H1 (cell line): ENCODE results near the gene CYLD. TPM values are rescaled to one million over a fixed set of nuclear protein-coding genes. Genes with fewer than 3 reads are reported as not detected.

ENCODE experiments used
- CEBPB ChIP-seq: IDR thresholded peaks from 2 replicates; pipeline ENCODE4 v1.6.1; 2012; ENCODE audit warnings: low read depth, low read length
- GABPA ChIP-seq: IDR thresholded peaks from 2 replicates; pipeline ENCODE4 v1.6.1; 2011; ENCODE audit warnings: mild to moderate bottlenecking, low read length, moderate library complexity, borderline replicate concordance; ENCODE audit not compliant: insufficient read depth
- MAFK ChIP-seq: IDR thresholded peaks from 2 replicates; pipeline ENCODE4 v1.6.1; 2012; ENCODE audit warnings: low read depth, mild to moderate bottlenecking, improper control_type of control experiment, low read length
- POU5F1 ChIP-seq: IDR thresholded peaks from 2 replicates; pipeline ENCODE4 v1.6.1; 2011; ENCODE audit warnings: low read depth, mild to moderate bottlenecking, low read length, moderate library complexity
- RFX5 ChIP-seq: IDR thresholded peaks from 2 replicates; pipeline ENCODE4 v1.6.1; 2011; ENCODE audit warnings: low read depth, low read length, improper control_type of control experiment, borderline replicate concordance
- SAP30 ChIP-seq: fragments of 300-600 bp; sonication (generic); IDR thresholded peaks from 2 replicates; pipeline ENCODE4 v1.7.1; 2012; ENCODE audit warnings: low read length, moderate library complexity, mild to moderate bottlenecking, inconsistent platforms; ENCODE audit not compliant: insufficient read depth, insufficient replicate concordance
- TAF1 ChIP-seq: IDR thresholded peaks from 2 replicates; pipeline ENCODE4 v1.6.1; 2011; ENCODE audit warnings: mild to moderate bottlenecking, low read depth, low read length
- polyA plus RNA-seq, 7 experiments: library from polyadenylated mRNA; depleted of rRNA in 3 of 7; stranded (reverse) in 5 of 7; unstranded in 2 of 7; fragments of >200 nt in 5 of 7; fragments of 200-250 nt in 2 of 7; gene quantifications; 1 replicate in 5 of 7; 2 replicates in 1 of 7; 4 replicates in 1 of 7; pipeline versions ENCODE4 v1.2.1 to v1.2.3, GENCODE V29; 2011 to 2013; ENCODE audit warnings: missing spikeins in 2 of 7, mixed read lengths in 2 of 7
- total RNA-seq: library from RNA; stranded (reverse); fragmentation: NEBNext Ultra II Directional; extraction: Animal tissue kit (Norgen Biotek cat#: 25700); gene quantifications from 2 replicates; pipeline ENCODE4 v1.2.1, GENCODE V29; 2021
- TF ChIP-seq, protein P1 (sequence below): fragments of 300-600 bp; sonication (generic); IDR thresholded peaks from 2 replicates; pipeline ENCODE4 v1.7.1; 2012; ENCODE audit warnings: low read length, moderate library complexity, mild to moderate bottlenecking, inconsistent platforms; ENCODE audit not compliant: insufficient replicate concordance
- TF ChIP-seq, protein P2 (sequence below), 3 experiments: IDR thresholded peaks; 1 replicate in 2 of 3; 2 replicates in 1 of 3; pipeline versions ENCODE4 v1.5.1 to v1.6.1; 2011; ENCODE audit warnings: low read length in 3 of 3, mild to moderate bottlenecking in 3 of 3, inconsistent platforms in 2 of 3, low read depth in 1 of 3, moderate library complexity in 1 of 3; ENCODE audit not compliant: insufficient read depth in 1 of 3; ENCODE audit errors: control extremely low read depth in 1 of 3

Gene CYLD
- total and polyA plus RNA-seq, 2 of the 8 experiments (the other 6 are each of a cell fraction or from before 2014, with no cell fraction given), result 3.7 to 18.8 TPM

DNA sequence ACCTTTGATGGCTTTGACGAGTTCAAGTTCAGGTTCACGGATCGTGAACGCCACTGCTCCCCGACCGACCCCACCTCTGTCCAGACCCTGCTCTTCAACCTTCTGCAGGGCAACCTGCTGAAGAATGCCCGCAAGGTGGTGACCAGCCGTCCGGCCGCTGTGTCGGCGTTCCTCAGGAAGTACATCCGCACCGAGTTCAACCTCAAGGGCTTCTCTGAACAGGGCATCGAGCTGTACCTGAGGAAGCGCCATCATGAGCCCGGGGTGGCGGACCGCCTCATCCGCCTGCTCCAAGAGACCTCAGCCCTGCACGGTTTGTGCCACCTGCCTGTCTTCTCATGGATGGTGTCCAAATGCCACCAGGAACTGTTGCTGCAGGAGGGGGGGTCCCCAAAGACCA is 30.8 kb upstream of the CYLD start (continued):
- TF ChIP-seq, protein P1, sequence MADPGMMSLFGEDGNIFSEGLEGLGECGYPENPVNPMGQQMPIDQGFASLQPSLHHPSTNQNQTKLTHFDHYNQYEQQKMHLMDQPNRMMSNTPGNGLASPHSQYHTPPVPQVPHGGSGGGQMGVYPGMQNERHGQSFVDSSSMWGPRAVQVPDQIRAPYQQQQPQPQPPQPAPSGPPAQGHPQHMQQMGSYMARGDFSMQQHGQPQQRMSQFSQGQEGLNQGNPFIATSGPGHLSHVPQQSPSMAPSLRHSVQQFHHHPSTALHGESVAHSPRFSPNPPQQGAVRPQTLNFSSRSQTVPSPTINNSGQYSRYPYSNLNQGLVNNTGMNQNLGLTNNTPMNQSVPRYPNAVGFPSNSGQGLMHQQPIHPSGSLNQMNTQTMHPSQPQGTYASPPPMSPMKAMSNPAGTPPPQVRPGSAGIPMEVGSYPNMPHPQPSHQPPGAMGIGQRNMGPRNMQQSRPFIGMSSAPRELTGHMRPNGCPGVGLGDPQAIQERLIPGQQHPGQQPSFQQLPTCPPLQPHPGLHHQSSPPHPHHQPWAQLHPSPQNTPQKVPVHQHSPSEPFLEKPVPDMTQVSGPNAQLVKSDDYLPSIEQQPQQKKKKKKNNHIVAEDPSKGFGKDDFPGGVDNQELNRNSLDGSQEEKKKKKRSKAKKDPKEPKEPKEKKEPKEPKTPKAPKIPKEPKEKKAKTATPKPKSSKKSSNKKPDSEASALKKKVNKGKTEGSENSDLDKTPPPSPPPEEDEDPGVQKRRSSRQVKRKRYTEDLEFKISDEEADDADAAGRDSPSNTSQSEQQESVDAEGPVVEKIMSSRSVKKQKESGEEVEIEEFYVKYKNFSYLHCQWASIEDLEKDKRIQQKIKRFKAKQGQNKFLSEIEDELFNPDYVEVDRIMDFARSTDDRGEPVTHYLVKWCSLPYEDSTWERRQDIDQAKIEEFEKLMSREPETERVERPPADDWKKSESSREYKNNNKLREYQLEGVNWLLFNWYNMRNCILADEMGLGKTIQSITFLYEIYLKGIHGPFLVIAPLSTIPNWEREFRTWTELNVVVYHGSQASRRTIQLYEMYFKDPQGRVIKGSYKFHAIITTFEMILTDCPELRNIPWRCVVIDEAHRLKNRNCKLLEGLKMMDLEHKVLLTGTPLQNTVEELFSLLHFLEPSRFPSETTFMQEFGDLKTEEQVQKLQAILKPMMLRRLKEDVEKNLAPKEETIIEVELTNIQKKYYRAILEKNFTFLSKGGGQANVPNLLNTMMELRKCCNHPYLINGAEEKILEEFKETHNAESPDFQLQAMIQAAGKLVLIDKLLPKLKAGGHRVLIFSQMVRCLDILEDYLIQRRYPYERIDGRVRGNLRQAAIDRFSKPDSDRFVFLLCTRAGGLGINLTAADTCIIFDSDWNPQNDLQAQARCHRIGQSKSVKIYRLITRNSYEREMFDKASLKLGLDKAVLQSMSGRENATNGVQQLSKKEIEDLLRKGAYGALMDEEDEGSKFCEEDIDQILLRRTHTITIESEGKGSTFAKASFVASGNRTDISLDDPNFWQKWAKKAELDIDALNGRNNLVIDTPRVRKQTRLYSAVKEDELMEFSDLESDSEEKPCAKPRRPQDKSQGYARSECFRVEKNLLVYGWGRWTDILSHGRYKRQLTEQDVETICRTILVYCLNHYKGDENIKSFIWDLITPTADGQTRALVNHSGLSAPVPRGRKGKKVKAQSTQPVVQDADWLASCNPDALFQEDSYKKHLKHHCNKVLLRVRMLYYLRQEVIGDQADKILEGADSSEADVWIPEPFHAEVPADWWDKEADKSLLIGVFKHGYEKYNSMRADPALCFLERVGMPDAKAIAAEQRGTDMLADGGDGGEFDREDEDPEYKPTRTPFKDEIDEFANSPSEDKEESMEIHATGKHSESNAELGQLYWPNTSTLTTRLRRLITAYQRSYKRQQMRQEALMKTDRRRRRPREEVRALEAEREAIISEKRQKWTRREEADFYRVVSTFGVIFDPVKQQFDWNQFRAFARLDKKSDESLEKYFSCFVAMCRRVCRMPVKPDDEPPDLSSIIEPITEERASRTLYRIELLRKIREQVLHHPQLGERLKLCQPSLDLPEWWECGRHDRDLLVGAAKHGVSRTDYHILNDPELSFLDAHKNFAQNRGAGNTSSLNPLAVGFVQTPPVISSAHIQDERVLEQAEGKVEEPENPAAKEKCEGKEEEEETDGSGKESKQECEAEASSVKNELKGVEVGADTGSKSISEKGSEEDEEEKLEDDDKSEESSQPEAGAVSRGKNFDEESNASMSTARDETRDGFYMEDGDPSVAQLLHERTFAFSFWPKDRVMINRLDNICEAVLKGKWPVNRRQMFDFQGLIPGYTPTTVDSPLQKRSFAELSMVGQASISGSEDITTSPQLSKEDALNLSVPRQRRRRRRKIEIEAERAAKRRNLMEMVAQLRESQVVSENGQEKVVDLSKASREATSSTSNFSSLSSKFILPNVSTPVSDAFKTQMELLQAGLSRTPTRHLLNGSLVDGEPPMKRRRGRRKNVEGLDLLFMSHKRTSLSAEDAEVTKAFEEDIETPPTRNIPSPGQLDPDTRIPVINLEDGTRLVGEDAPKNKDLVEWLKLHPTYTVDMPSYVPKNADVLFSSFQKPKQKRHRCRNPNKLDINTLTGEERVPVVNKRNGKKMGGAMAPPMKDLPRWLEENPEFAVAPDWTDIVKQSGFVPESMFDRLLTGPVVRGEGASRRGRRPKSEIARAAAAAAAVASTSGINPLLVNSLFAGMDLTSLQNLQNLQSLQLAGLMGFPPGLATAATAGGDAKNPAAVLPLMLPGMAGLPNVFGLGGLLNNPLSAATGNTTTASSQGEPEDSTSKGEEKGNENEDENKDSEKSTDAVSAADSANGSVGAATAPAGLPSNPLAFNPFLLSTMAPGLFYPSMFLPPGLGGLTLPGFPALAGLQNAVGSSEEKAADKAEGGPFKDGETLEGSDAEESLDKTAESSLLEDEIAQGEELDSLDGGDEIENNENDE, result no peak
- TF ChIP-seq TAF1, result no peak
- TF ChIP-seq GABPA, result no peak
- TF ChIP-seq, protein P2, sequence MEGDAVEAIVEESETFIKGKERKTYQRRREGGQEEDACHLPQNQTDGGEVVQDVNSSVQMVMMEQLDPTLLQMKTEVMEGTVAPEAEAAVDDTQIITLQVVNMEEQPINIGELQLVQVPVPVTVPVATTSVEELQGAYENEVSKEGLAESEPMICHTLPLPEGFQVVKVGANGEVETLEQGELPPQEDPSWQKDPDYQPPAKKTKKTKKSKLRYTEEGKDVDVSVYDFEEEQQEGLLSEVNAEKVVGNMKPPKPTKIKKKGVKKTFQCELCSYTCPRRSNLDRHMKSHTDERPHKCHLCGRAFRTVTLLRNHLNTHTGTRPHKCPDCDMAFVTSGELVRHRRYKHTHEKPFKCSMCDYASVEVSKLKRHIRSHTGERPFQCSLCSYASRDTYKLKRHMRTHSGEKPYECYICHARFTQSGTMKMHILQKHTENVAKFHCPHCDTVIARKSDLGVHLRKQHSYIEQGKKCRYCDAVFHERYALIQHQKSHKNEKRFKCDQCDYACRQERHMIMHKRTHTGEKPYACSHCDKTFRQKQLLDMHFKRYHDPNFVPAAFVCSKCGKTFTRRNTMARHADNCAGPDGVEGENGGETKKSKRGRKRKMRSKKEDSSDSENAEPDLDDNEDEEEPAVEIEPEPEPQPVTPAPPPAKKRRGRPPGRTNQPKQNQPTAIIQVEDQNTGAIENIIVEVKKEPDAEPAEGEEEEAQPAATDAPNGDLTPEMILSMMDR (IDR thresholded peaks at IDR 0.05; ENCODE audit: control extremely low read depth in 1 of 3, insufficient read depth in 1 of 3, low read depth in 1 of 3, low read length in 3 of 3), result no peak
- no peak for TF ChIP-seq SAP30
- no peak for TF ChIP-seq RFX5
- TF ChIP-seq POU5F1, result no peak
- no peak for TF ChIP-seq MAFK
- TF ChIP-seq CEBPB, result no peak
